GM21360 (cell line): Measurements from ENCODE around the gene GAK.
"Not testable (repeated sequence)": the region's sequence is repeated elsewhere in the genome, so short reads cannot be mapped to it uniquely, and the experiment has no call there.

ENCODE experiments used
- ATAC-seq: cut with Tn5 transposase; IDR thresholded peaks from one replicate; pipeline ENCODE4 v1.9.1; 2021; ENCODE audit warnings: mild to moderate bottlenecking, moderate library complexity; ENCODE audit not compliant: unreplicated experiment

Gene GAK

DNA sequence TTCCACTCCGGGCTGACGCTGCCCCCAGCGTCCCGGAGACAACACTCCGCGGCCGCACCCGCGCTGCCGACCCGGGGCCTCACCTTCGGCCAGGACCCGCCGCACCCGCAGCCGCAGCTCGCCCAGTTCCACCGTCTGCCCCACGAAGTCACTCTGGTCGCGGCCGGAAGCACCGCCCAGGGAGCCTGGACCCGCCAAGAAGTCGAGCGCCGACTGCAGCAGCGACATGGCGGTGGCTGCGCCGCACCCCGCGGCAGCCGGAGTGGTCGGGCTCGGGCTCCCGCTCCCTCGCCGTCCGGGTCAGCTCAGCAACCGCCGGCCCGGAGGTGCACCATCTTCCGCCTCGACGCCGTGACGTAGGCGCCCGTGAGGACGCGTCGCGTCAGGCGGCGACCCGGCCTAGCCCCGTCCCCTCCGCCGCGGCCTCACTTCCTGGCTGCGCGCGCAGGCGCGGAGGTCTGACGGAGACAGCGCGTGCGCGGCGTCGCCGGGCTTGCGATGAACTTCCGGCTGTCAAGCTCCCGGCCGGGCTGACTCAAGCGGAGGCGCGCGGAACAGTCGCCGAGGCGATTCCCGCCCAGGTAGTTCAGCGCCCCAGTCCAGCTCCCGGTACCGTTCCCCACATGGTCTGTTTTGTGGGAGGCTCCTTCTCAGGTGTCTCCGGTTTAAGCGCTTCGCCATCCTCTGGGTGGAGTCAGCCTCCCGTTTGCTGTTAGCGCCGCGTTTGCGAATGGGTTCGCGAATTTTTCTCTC, at the start of gene GAK, which contains the start of gene TMEM175:
Gene GAK, minus strand, starts transcription at position 357 of the 753 bp plus-strand sequence. Its CDS starts 129 bp downstream, at position 228.
Gene TMEM175, plus strand, starts transcription at position 501 of the 753 bp plus-strand sequence. CDS start 15,280 bp downstream, outside the sequence.
- ATAC-seq: peak; percentile 91

- ATAC-seq: no peak
Observed at GRCh38 chr4:978957-979701, 47.0 kb upstream of the GAK start.

DNA sequence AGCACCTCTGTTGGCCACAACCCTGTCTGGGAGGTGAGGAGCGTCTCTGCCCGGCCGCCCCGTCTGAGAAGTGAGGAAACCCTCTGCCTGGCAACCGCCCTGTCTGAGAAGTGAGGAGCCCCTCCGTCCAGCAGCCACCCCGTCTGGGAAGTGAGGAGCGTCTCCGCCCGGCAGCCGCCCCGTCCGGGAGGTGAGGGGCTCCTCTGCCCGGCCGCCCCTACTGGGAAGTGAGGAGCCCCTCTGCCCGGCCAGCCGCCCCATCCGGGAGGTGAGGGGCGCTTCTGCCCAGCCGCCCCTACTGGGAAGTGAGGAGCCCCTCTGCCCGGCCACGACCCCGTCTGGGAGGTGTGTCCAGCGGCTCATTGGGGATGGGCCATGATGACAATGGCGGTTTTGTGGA, 43.9 kb upstream of the GAK start:
- not testable (repeated sequence) for ATAC-seq

GRCh38 chr4:974668-975067, 42.6 kb upstream of the GAK start:
- no peak for ATAC-seq

DNA sequence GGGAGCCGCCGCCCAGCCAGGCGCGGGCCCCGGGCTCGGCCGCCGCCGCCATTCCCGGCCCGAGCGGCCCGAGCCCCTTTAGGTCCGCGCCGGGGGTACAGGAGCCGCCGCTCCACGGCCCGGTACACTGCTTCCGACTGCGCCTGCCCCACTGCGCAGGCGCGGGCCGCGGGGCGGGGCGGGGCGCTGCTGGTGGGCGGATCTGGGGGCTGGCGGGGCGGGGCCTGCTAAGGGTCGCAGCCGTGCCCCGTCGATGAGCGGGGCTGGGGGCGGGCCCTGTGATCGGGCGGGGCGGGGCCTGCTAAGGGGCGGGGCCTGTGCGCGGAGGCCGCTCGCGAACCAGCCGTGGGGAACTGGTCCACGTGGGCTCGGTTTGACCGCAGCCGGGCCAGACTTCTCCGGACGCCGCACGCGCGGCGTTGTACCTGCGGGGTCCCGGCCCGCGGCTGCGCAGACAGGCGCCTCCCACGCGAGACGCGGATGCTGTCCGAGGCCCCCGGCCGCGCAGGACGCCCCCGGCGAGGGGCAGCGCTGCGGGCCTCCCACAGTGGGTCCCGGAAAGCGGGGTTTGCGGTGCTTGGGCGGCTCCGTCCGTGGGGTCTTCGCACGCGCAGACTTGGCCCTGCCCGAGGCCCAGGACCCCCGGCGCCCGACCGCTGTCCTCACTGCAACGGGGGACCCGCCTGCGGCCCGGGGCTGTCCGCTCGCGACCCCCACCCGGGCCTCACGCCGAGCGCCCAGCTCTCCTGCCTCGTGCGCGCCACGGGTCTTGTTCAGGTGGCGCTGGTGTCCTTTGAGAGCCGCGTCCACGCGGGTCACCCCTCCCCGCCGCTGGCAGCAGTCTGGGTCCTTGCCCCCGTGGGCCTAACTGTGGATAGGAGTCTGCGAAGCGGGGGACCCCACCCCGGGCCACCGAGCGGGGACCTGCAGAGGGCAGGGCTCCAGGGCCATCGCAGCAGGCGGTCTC, 41.6 kb upstream of the GAK start, which contains the start of gene DGKQ:
Gene DGKQ, minus strand, starts transcription at position 139 of the 967 bp plus-strand sequence. Its CDS starts 87 bp downstream, at position 52.
- peak; percentile 71 for ATAC-seq

DNA sequence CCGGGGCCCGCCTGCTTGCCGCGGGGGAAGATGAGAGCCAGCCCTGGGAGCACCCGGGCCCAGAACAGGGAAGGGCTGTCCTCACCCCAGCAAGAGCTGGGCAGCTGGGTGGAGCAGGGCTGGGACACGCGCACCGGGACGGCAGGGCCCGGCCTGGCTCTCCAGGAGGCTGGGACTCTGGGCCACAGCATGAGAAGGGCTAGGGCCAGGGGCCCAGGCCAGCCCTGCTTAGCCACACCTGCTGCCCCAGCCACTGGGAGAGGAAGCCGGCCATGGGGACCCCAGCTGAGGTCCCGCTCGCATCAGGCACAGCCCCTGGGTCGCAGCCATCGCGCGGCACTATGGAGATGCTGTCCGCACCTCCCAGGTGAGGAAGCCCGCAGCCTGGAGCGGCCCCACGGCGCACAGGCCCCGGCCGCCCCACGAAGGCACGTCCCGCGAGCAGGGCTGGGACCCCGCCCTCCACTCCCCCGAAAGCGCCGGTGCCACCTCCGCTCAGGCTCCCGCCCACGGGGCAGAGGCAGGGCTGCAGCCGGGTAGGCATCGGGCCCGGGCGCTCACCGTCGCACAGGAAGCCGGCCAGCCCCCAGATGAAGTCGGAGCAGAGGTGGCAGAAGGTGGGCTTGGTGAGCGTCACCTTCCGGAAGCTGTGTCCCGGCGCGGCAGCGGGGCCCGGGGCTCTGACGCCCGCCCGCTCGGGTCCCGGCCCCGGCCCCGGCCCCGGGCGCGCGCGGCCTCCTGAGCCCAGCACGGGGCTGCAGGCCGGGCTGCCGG, 40.7 kb upstream of the GAK start:
- peak; percentile 38 for ATAC-seq

GRCh38 chr4:971666-972500, 39.8 kb upstream of the GAK start:
- ATAC-seq: no peak

- ATAC-seq: no peak
Observed at GRCh38 chr4:970854-971520, 38.9 kb upstream of the GAK start.

GRCh38 chr4:970046-970745, 38.1 kb upstream of the GAK start:
- ATAC-seq: no peak

DNA sequence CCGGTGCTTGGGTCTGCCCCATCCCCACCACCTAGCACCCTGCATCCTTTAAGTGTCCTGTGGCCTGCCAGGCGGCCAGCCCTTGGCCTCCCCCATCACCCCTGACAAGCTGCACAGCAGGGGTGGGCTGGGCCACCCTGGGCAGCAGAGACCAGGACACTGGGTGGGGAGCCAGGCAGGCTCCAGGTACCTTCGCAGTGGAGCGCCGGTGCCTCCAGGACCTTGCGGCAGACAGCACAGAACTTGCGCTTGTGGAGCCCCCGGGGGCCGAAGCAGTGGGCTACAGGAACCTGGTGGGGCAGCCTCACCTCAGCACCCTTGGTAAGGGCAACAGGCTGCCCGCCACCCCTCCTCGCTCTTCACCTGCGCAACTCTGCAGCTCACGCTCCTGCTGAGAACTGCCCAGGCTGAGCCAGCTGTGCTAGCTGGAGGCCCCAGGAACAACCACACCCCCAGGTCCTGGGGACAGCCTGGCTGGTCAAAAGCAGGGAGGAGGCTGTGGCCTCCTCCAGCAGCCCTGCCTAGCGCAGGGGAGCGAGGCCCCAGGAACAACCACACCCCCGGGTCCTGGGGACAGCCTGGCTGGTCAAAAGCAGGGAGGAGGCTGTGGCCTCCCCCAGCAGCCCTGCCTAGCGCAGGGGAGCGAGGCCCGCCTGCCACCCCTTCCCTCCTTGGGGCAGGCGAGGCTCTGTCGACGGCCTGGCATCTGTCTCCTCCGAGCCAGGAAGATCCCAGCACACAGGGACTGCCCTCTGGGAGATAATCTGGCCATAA, 36.7 kb upstream of the GAK start:
- no peak for ATAC-seq

GRCh38 chr4:968221-968620, 36.1 kb upstream of the GAK start:
- ATAC-seq: no peak

GRCh38 chr4:967113-968104, 35.3 kb upstream of the GAK start:
- no peak for ATAC-seq

DNA sequence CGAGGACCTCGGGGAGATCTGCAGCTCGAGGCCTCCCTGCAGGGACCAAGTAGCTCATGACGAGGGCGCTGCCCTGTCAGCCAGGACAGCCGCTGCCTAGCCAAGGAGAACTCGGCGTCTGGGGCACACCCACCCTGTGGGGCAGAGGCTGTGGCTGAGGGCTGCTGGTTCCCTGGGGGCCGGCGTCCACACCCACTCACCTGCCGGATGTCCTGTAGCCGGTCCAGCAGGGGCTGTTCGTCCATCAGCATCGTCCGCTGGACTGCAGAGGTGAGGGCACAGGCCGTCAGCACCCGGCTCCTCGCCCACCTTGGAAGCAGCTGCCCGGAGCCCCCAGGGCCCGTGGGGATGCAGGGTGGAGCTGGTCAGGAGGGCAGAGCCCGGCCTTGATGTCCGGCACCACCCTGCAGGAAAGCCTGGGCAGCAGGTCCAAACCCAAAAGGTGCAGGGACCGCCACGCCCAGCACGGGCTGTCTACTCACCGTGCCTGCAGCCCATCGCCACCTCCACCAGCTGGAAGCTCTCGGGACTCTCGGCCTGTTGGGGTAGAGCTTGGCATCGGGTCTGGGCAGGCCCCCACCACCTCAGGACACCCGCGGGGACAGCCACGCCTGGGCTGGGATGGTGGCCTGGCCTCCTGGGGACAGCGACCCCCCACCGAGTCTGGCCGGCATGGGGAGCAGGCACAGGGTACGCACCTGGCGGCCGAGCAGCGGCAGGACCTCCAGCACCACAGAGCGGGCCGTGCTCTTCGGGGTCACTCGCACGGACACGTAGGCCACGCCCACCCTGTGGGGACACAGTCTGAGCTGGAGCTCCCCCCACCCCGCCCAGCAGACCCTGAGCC, 34.4 kb upstream of the GAK start:
- ATAC-seq: no peak

DNA sequence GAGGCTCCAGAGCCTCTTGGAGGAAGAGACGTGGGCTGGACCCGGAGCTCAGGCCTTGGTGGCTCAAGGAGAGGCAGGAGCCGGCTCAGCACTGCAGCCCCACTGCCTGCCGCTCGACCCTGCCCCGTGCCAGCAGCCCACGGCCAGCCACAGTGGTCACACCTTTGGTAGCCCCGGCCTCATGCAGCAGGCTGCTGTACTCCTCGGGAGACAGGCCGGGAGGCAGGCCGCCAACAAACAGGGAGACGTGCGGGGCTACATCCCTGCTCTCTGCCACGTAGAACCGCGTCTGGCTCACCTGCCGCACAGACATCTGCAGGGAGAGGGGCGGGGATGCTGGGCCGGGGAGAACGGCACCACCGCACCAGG, 33.6 kb upstream of the GAK start:
- no peak for ATAC-seq

DNA sequence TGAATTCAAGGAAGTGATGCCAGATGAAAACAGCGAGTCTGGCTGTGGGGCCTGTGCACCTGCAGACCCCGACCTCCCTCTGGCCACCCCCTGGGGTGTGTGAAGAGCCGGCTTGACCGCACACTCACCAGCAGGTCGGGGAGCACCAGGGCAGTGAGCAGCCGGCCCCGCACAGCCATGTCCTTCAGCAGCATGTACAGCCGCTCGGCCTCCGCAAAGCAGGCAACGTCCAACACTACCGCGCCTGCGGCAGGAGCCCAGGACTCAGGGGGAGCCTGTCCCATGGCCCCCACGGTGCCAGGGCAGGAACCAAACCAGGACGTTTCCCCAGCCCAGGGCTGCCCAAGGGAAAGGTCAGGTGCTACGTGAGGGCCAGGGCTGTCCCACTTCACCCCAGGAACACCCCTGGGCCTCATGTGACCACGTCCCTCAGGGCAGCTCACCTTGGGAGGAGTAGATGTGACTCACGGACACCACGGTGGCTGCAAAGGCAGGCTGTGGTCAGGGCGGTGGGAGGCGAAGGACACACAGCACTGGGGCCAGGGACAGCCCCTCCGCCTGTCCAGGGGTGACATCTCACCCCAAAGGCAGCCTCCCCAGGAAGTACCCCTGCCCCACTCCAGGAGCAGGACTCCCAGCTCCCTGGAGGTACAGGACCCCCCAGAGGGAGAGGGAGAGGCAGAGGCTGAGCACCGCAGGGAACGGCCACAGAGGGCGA, 33.1 kb upstream of the GAK start:
- no peak for ATAC-seq
